HepG2 (cell line): ENCODE measurements around the gene RTN4RL2. TPM values are rescaled to one million over a fixed set of nuclear protein-coding genes. Genes with fewer than 3 reads are reported as not detected.
A peak's percentile ranks its signal among the peaks of the same experiment; 100 is the strongest.

Source experiments
- HCFC1 ChIP-seq: fragments of 150-350 bp; IDR thresholded peaks from 2 replicates; pipeline ENCODE4 v1.6.1; 2014; ENCODE audit warnings: low read depth, low read length
- HIVEP1 ChIP-seq: sonication (generic); formaldehyde crosslinking; IDR thresholded peaks from 2 replicates; pipeline ENCODE4 v1.4.0; 2020; ENCODE audit warnings: mild to moderate bottlenecking, missing genetic modification reagents
- MEF2D ChIP-seq: sonication (generic); formaldehyde crosslinking; IDR thresholded peaks from 2 replicates; pipeline ENCODE4 v1.5.1; 2020; ENCODE audit warnings: mild to moderate bottlenecking, missing genetic modification reagents
- ZNF407 ChIP-seq: sonication (generic); formaldehyde crosslinking; IDR thresholded peaks from one replicate; pipeline ENCODE4 v1.5.1; 2020; ENCODE audit warnings: mild to moderate bottlenecking, missing genetic modification reagents; ENCODE audit errors: not compliant biosample characterization
- ZSCAN25 ChIP-seq: sonication (generic); formaldehyde crosslinking; IDR thresholded peaks from 2 replicates; pipeline ENCODE4 v1.8.0; 2022; ENCODE audit warnings: mild to moderate bottlenecking, missing genetic modification reagents
- polyA plus RNA-seq, 8 experiments: library from polyadenylated mRNA; depleted of rRNA in 3 of 8; stranded (reverse) in 7 of 8; unstranded in 1 of 8; fragments of >200 nt; fragmentation: Illumina TruSeq in 4 of 8; extraction: Trizol in 4 of 8; gene quantifications; 2 replicates each; pipeline versions ENCODE4 v1.2.1 to v1.2.3, GENCODE V29; 2011 to 2016; ENCODE audit warnings: low read depth in 4 of 8, missing spikeins in 1 of 8, mixed read lengths in 1 of 8; ENCODE audit not compliant: insufficient read depth in 1 of 8
- total RNA-seq, 5 experiments: library from RNA; depleted of rRNA; stranded (reverse); fragments of >200 nt; fragmentation: Illumina TruSeq; extraction: Trizol; gene quantifications; 2 replicates each; pipeline ENCODE4 v1.2.3, GENCODE V29; 2016; ENCODE audit warnings: low read depth in 1 of 5

Gene RTN4RL2
- total and polyA plus RNA-seq, 2 of the 13 experiments (the other 11 are each of a cell fraction or from before 2014, with no cell fraction given): 1.3 to 4.3 TPM

GRCh38 chr11:57457643-57458023 is 2.7 kb upstream of the RTN4RL2 start (continued):
- TF ChIP-seq ZNF407 (CRISPR knock-in tag): peak; percentile 34
- 0 out of 2 replicates have a peak, but pooled peaks have one; percentile 60 for TF ChIP-seq ZSCAN25 (CRISPR knock-in tag)
- no peak for TF ChIP-seq HCFC1
- TF ChIP-seq HIVEP1: no peak
- no peak for TF ChIP-seq MEF2D (CRISPR knock-in tag)
